ENCODE measurements around the gene SLC26A8. TPM values are rescaled to one million over a fixed set of nuclear protein-coding genes. Genes with fewer than 3 reads are reported as not detected.
A peak's percentile ranks its signal among the peaks of the same experiment; 100 is the strongest.

Gene SLC26A8, protein sequence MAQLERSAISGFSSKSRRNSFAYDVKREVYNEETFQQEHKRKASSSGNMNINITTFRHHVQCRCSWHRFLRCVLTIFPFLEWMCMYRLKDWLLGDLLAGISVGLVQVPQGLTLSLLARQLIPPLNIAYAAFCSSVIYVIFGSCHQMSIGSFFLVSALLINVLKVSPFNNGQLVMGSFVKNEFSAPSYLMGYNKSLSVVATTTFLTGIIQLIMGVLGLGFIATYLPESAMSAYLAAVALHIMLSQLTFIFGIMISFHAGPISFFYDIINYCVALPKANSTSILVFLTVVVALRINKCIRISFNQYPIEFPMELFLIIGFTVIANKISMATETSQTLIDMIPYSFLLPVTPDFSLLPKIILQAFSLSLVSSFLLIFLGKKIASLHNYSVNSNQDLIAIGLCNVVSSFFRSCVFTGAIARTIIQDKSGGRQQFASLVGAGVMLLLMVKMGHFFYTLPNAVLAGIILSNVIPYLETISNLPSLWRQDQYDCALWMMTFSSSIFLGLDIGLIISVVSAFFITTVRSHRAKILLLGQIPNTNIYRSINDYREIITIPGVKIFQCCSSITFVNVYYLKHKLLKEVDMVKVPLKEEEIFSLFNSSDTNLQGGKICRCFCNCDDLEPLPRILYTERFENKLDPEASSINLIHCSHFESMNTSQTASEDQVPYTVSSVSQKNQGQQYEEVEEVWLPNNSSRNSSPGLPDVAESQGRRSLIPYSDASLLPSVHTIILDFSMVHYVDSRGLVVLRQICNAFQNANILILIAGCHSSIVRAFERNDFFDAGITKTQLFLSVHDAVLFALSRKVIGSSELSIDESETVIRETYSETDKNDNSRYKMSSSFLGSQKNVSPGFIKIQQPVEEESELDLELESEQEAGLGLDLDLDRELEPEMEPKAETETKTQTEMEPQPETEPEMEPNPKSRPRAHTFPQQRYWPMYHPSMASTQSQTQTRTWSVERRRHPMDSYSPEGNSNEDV
- not detected in 2 replicates for total RNA-seq

- Mint-ChIP-seq H3K4me3 (no peak within 1 kb of the TSS), H3K27ac (no peak within 1 kb of the TSS), H3K27me3 (ENCODE audit: insufficient read depth) (peaks cover 30% of the 10 kb centered on the region), H3K9me3 (no peaks in the 10 kb centered on the region), H3K36me3 (ENCODE audit: low read depth) (peaks cover 5% of the 10 kb centered on the region), H3K4me1 (ENCODE audit: low read depth) (peaks cover 8% of the 10 kb centered on the region)
- no peak for DNase-seq (ENCODE audit: low spot score)
- intact Hi-C loops (cut with micrococcal nuclease): loop anchor here (10.0 kb wide), 1 partner anchor 671 kb away; the partner anchor contains the start of gene RAB44
These were observed at the start of gene SLC26A8 for GRCh38 chr6:36023996-36024795. TSS of gene SLC26A8 (minus strand) at chr6:36024641. CDS start at chr6:36019707, 4,934 bp downstream.

DNA sequence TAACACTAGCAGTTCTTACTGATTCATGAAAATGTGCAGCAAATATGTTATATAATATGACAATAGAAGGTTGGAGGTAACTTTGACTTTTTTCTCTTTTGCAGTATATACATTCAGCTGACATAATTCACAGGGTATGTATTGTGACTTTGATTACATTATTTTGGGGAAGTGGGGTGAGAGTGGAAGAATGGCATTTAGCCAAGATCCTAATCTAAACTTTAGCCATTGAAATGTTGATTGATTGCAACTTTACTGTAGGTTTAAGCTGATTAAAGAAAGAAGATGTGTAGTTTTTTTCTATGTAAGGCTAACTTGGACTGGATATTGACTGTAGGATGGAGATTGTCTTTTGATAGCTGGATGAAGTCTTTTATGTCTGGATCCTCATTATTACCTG lies 49.1 kb upstream of the SLC26A8 start:
- H3K27me3 Mint-ChIP-seq (ENCODE audit: insufficient read depth): no peaks in the 10 kb centered on the region
- H3K4me3 Mint-ChIP-seq: no peak overlapping the region
- peaks cover 15% of the 10 kb centered on the region for H3K4me1 Mint-ChIP-seq (ENCODE audit: low read depth)
- H3K36me3 Mint-ChIP-seq (ENCODE audit: low read depth): peaks cover 18% of the 10 kb centered on the region
- intact Hi-C loops (cut with micrococcal nuclease): no loop called here
- no peak for DNase-seq (ENCODE audit: low spot score)
- H3K27ac Mint-ChIP-seq: no peak overlapping the region
- no peaks in the 10 kb centered on the region for H3K9me3 Mint-ChIP-seq

DNA sequence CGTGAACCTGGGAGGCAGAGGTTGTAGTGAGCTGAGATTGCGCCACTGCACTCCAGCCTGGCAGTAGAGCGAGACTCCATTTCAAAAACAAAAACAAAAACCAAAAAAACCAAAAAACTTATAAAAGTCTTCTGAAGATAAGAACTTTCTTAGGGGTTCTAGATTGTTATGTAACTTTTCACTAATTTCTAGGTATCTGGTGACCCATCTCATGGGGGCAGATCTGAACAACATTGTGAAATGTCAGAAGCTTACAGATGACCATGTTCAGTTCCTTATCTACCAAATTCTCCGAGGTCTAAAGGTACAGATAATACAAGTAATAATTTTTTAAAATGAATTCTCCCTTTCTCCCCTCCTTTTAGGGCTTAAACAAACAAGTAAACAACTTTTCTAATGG lies 48.2 kb upstream of the SLC26A8 start:
- Mint-ChIP-seq H3K4me3 (no peak overlapping the region), H3K4me1 (ENCODE audit: low read depth) (peaks cover 21% of the 10 kb centered on the region), H3K36me3 (ENCODE audit: low read depth) (peaks cover 22% of the 10 kb centered on the region), H3K27me3 (ENCODE audit: insufficient read depth) (no peaks in the 10 kb centered on the region), H3K27ac (no peak overlapping the region), H3K9me3 (no peaks in the 10 kb centered on the region)
- DNase-seq (ENCODE audit: low spot score): no peak
- intact Hi-C loops (cut with micrococcal nuclease): no loop called here

- no peaks in the 10 kb centered on the region for H3K9me3 Mint-ChIP-seq
- intact Hi-C loops (cut with micrococcal nuclease): no loop called here
- H3K4me1 Mint-ChIP-seq (ENCODE audit: low read depth): peaks cover 27% of the 10 kb centered on the region
- peaks cover 20% of the 10 kb centered on the region for H3K36me3 Mint-ChIP-seq (ENCODE audit: low read depth)
- no peaks in the 10 kb centered on the region for H3K27me3 Mint-ChIP-seq (ENCODE audit: insufficient read depth)
- DNase-seq (ENCODE audit: low spot score): no peak
- no peak overlapping the region for H3K4me3 Mint-ChIP-seq
- no peak overlapping the region for H3K27ac Mint-ChIP-seq
These were observed 47.3 kb upstream of the SLC26A8 start for GRCh38 chr6:36071714-36072113.

- peaks cover 27% of the 10 kb centered on the region for H3K4me1 Mint-ChIP-seq (ENCODE audit: low read depth)
- intact Hi-C loops (cut with micrococcal nuclease): no loop called here
- H3K9me3 Mint-ChIP-seq: no peaks in the 10 kb centered on the region
- H3K4me3 Mint-ChIP-seq: no peak overlapping the region
- no peak overlapping the region for H3K27ac Mint-ChIP-seq
- H3K36me3 Mint-ChIP-seq (ENCODE audit: low read depth): peaks cover 20% of the 10 kb centered on the region
- DNase-seq (ENCODE audit: low spot score): no peak
- H3K27me3 Mint-ChIP-seq (ENCODE audit: insufficient read depth): no peaks in the 10 kb centered on the region
These were observed 46.8 kb upstream of the SLC26A8 start for GRCh38 chr6:36071281-36071680.

DNA sequence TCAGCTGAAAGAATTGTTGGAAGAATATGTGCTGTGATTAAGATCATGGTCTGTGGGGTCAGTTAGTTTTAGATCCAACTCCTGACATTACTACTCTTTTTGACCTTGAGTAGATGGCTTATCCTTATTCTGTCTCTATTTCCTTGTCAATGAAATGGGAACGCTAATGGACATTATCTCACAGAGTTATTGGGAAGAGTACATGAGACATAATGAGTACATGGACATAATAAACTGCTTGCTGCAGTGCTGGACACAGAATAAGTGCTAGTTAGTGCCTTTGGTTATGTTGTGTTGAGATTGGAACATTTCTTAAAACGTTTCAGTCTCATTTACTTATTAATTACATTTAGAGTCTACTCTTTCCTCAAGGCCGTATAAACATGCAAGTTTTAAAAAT lies 45.8 kb upstream of the SLC26A8 start:
- Mint-ChIP-seq H3K4me1 (ENCODE audit: low read depth) (peaks cover 34% of the 10 kb centered on the region), H3K4me3 (no peak overlapping the region), H3K9me3 (no peaks in the 10 kb centered on the region), H3K27ac (no peak overlapping the region), H3K27me3 (ENCODE audit: insufficient read depth) (no peaks in the 10 kb centered on the region), H3K36me3 (ENCODE audit: low read depth) (peaks cover 16% of the 10 kb centered on the region)
- intact Hi-C loops (cut with micrococcal nuclease): no loop called here
- DNase-seq (ENCODE audit: low spot score): no peak

DNA sequence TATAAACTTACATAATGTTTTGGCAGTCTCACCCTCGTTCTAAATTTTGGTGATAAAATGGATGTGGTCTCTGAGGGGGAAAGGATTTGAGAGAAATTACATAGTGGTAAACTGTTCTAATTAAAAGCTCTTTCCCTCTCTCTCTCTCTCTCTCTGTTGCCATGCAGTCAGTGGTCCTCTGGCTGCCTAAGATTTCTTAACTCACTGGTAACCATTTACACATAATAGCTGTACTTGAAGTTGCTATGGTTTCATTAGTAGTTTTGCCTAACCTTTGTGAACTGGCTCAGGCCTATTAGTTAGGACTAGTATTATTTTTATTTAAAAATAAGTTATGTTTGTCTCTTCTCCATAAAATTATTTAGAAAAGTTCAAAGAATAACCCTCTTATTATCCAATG lies 45.1 kb upstream of the SLC26A8 start:
- Mint-ChIP-seq H3K4me3 (no peak overlapping the region), H3K4me1 (ENCODE audit: low read depth) (peaks cover 39% of the 10 kb centered on the region), H3K27ac (no peak overlapping the region), H3K27me3 (ENCODE audit: insufficient read depth) (no peaks in the 10 kb centered on the region), H3K9me3 (no peaks in the 10 kb centered on the region), H3K36me3 (ENCODE audit: low read depth) (peaks cover 20% of the 10 kb centered on the region)
- no peak for DNase-seq (ENCODE audit: low spot score)
- intact Hi-C loops (cut with micrococcal nuclease): no loop called here

DNA sequence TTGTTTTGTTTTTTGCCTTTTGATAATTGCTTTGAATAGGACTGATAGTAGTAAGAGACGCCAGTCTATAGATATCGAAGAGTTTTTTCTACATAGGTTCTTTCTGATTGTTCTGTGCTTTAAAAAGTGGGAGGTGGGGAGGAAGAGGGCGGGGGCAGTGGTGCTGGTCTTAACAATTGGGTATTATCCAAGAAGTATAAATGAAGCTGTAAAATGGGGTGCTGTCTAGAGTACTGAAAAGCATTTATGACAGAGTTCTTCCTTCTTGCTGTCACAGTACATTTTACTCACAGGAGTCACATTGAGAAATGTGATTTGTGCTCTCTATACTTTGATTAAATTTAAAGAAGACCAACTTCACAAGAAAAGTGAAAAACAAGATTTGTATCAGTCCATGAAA lies 44.1 kb upstream of the SLC26A8 start:
- Mint-ChIP-seq H3K4me1 (ENCODE audit: low read depth) (peaks cover 37% of the 10 kb centered on the region), H3K27me3 (ENCODE audit: insufficient read depth) (no peaks in the 10 kb centered on the region), H3K9me3 (no peaks in the 10 kb centered on the region), H3K4me3 (no peak overlapping the region), H3K36me3 (ENCODE audit: low read depth) (peaks cover 18% of the 10 kb centered on the region), H3K27ac (no peak overlapping the region)
- DNase-seq (ENCODE audit: low spot score): no peak
- intact Hi-C loops (cut with micrococcal nuclease): no loop called here

DNA sequence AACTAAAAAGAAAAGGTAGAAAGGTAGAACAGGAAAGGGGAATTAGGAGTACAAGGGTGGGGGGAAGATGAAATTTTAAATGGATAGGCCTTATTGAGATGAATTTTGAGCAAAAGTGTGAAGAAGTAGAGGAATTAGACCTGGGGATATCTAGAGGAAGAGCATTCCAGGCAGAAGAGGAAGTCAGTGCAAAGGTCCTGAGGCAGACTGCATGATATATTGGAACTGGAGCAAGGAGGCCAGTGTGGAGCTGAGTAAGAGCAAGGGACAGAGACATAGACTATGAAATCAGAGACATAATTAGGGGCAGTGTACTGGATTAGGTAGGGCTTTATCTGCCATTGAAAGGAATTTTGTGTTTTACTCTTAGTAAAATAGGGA lies 43.6 kb upstream of the SLC26A8 start:
- H3K36me3 Mint-ChIP-seq (ENCODE audit: low read depth): peaks cover 14% of the 10 kb centered on the region
- H3K4me1 Mint-ChIP-seq (ENCODE audit: low read depth): peaks cover 33% of the 10 kb centered on the region
- H3K4me3 Mint-ChIP-seq: no peak overlapping the region
- DNase-seq (ENCODE audit: low spot score): no peak
- H3K27me3 Mint-ChIP-seq (ENCODE audit: insufficient read depth): no peaks in the 10 kb centered on the region
- H3K27ac Mint-ChIP-seq: peak overlapping the region; percentile 41
- intact Hi-C loops (cut with micrococcal nuclease): no loop called here
- H3K9me3 Mint-ChIP-seq: no peaks in the 10 kb centered on the region

- no peak for DNase-seq (ENCODE audit: low spot score)
- Mint-ChIP-seq H3K27ac (peak overlapping the region; percentile 41), H3K36me3 (ENCODE audit: low read depth) (peaks cover 12% of the 10 kb centered on the region), H3K9me3 (no peaks in the 10 kb centered on the region), H3K4me3 (no peak overlapping the region), H3K4me1 (ENCODE audit: low read depth) (peaks cover 33% of the 10 kb centered on the region), H3K27me3 (ENCODE audit: insufficient read depth) (no peaks in the 10 kb centered on the region)
- intact Hi-C loops (cut with micrococcal nuclease): no loop called here
These were observed 43.1 kb upstream of the SLC26A8 start for GRCh38 chr6:36067374-36068011.

DNA sequence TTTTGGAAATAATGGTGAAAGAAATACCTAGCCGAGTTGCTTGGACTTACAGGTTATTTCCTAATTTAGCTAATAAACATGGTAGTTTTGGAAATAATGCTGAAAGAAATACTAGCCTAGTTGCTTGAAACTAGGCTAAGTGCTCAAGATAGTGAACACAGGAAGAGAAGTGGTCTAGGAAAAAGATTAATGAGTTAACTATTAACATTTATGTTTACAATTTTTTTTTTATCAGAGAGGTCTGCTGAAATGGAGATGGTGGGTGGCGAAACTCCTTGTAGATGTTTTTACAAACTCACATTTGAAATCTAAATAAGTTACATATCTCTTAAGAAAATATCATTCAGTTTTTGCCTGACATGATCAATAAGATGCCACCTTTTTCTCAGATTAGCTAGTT lies 42.4 kb upstream of the SLC26A8 start:
- Mint-ChIP-seq H3K4me1 (ENCODE audit: low read depth) (peaks cover 33% of the 10 kb centered on the region), H3K27me3 (ENCODE audit: insufficient read depth) (no peaks in the 10 kb centered on the region)

GRCh38 chr6:36065916-36066315 lies 41.5 kb upstream of the SLC26A8 start:
- no peak overlapping the region for H3K27ac Mint-ChIP-seq
- H3K36me3 Mint-ChIP-seq (ENCODE audit: low read depth): peaks cover 14% of the 10 kb centered on the region
- H3K27me3 Mint-ChIP-seq (ENCODE audit: insufficient read depth): no peaks in the 10 kb centered on the region
- H3K4me1 Mint-ChIP-seq (ENCODE audit: low read depth): peaks cover 33% of the 10 kb centered on the region
- no peaks in the 10 kb centered on the region for H3K9me3 Mint-ChIP-seq
- DNase-seq (ENCODE audit: low spot score): no peak
- no peak overlapping the region for H3K4me3 Mint-ChIP-seq
- intact Hi-C loops (cut with micrococcal nuclease): no loop called here

More for the DNA sequence above, 42.4 kb upstream of the SLC26A8 start:
- Mint-ChIP-seq H3K27ac (no peak overlapping the region), H3K9me3 (no peaks in the 10 kb centered on the region), H3K4me3 (no peak overlapping the region), H3K36me3 (ENCODE audit: low read depth) (peaks cover 12% of the 10 kb centered on the region)
- intact Hi-C loops (cut with micrococcal nuclease): no loop called here
- no peak for DNase-seq (ENCODE audit: low spot score)
